HG02798 (cell line): ENCODE data around the gene CACNA1I.
"Not testable (repeated sequence)": the region's sequence is repeated elsewhere in the genome, so short reads cannot be mapped to it uniquely, and the experiment has no call there.

Experiments used
- ATAC-seq: cut with Tn5 transposase; IDR thresholded peaks from one replicate; pipeline ENCODE4 v1.9.1; 2021; ENCODE audit warnings: mild to moderate bottlenecking; ENCODE audit not compliant: unreplicated experiment, poor library complexity

The CACNA1I gene

GRCh38 chr22:39570665-39571064 lies at the start of gene CACNA1I:
Gene CACNA1I (plus strand): TSS chr22:39570753. CDS start chr22:39570753, 0 bp downstream.
- ATAC-seq = no peak

GRCh38 chr22:39521106-39521885 lies 49.3 kb upstream of the CACNA1I start:
- not testable (repeated sequence) for ATAC-seq

GRCh38 chr22:39522091-39522490 lies 48.5 kb upstream of the CACNA1I start:
- not testable (repeated sequence) for ATAC-seq

- ATAC-seq = no peak
Observed at GRCh38 chr22:39522567-39523300, 47.8 kb upstream of the CACNA1I start.

- ATAC-seq = no peak
Observed at GRCh38 chr22:39524089-39524752, 46.3 kb upstream of the CACNA1I start.

GRCh38 chr22:39524753-39525657 lies 45.5 kb upstream of the CACNA1I start:
- no peak for ATAC-seq

GRCh38 chr22:39525658-39525975 lies 44.9 kb upstream of the CACNA1I start:
- no peak for ATAC-seq

GRCh38 chr22:39526736-39527171 lies 43.8 kb upstream of the CACNA1I start:
- no peak for ATAC-seq

- ATAC-seq = no peak
Observed at GRCh38 chr22:39527481-39527961, 43.0 kb upstream of the CACNA1I start.

- no peak for ATAC-seq
Observed at GRCh38 chr22:39528080-39528661, 42.4 kb upstream of the CACNA1I start.

- peak; percentile 35 for ATAC-seq
Observed at GRCh38 chr22:39528681-39529486, 41.7 kb upstream of the CACNA1I start.

- ATAC-seq = no peak
Observed at GRCh38 chr22:39529487-39529851, 41.1 kb upstream of the CACNA1I start.

GRCh38 chr22:39530116-39530515 lies 40.4 kb upstream of the CACNA1I start:
- no peak for ATAC-seq

- ATAC-seq = no peak
Observed at GRCh38 chr22:39530692-39531331, 39.7 kb upstream of the CACNA1I start.

- ATAC-seq = peak; percentile 79
Observed at GRCh38 chr22:39532215-39533073, 38.1 kb upstream of the CACNA1I start, which contains the start of gene RPS19BP1. Gene RPS19BP1 (minus strand): TSS chr22:39532748. CDS start chr22:39532738, 10 bp downstream.

GRCh38 chr22:39534092-39534506 lies 36.5 kb upstream of the CACNA1I start:
- ATAC-seq = no peak

GRCh38 chr22:39534591-39535356 lies 35.8 kb upstream of the CACNA1I start:
- no peak for ATAC-seq
